NOMO-1 (cell line): ENCODE measurements around the gene FZD4.
"Not testable (repeated sequence)": the region's sequence is repeated elsewhere in the genome, so short reads cannot be mapped to it uniquely, and the experiment has no call there.

Source experiments
- DNase-seq, 2 experiments: peaks; one replicate each; lab custom pipeline; 2025; ENCODE audit not compliant: unreplicated experiment in 2 of 2; lab: John Stamatoyannopoulos, UW

FZD4 gene

GRCh38 chr11:86977441-86978050, 22.4 kb upstream of the FZD4 start:
- no peak for DNase-seq

GRCh38 chr11:86972734-86973133, 17.5 kb upstream of the FZD4 start:
- no peak for DNase-seq

- DNase-seq, result no peak
Measured at GRCh38 chr11:86969258-86969657, 14.1 kb upstream of the FZD4 start.

- DNase-seq, result not testable (repeated sequence)
Measured at GRCh38 chr11:86967601-86968000, 12.4 kb upstream of the FZD4 start.

GRCh38 chr11:86957976-86958646, 2.9 kb upstream of the FZD4 start:
- no peak for DNase-seq

- no peak for DNase-seq
Measured at GRCh38 chr11:86956905-86957195, 1.7 kb upstream of the FZD4 start.

DNA sequence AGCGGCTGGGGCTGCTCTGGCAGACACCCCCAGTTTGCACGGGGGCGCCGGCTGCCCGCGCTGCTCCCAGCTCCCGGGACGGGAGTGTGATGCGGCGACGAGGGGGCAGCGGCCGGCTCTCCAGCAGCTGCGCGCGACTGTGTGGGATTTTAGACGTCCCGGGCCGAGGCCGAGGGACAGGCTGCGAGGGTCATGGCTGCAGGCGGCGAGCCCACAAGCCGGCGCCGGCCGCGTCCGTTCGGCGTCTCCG, 159 bp downstream of the FZD4 start:
- DNase-seq, result no peak

DNA sequence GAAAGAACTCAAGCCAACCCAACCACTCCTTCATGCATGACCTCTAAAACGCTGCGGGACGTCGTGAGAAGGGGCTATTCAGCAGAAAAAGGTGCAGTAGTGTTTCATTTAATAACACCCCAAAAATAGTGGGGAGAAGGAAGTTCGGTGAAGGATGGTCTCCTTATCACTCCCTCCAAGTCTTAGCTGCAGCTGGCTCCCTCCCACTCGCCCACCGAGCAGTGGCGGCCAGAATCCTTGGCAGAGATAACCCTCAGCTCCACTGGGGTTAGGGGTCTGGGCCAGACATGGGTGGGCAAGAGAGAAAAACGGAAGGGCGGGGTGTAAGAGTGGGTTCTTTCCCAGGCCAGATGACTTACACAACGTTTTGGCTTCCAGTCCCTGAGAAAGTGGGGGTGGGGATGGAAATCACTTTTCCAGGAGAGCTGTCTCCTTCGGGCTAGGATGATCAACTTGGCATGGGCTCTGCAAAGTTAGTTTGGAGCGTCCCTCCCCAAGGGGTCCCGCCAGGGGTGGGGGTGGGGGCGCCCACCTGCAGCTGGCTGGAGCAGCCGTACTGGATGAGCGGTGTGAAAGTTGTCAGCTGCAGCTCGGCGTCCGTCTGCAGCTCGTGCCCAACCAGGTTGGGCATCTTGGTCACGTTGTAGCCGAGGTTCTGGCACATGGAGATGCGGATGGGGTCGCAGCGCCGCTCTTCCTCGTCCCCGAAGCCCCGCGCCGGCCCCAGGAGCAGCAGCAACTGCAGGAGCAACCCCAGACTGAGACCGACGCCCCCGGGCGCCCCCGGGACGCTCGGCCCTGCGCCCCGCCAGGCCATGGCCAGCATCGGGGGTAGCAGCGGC, 705 bp downstream of the FZD4 start:
- peak in 1 of 2 experiments; percentile 1 for DNase-seq

DNA sequence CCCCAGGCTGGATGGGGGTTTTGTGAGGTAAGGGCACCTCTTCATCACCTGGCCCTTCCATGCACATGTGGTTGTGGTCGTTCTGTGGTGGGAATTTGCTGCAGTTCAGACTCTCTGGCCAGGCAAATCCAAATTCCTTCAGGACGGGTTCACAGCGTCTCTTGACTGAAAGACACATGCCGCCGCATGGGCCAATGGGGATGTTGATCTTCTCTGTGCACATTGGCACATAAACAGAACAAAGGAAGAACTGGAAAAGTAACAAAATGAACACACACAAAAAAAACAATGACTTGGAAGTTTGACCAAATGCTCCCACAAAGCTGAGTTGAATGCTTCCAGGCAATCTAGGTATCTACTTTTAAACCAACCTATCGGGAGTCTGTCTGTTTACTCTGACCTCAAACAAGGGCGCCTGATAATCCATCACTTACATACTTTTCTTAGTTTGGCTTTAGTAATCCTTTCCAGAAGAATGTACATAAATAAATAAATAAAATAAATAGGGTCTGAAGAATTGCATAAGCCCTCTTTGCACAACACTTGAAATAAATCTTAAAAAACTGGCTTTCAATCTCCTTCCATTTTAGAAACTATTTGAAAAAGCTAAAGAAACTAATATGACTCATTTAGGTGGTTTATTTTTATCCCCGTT, 2.8 kb downstream of the FZD4 start:
- DNase-seq, result no peak

DNA sequence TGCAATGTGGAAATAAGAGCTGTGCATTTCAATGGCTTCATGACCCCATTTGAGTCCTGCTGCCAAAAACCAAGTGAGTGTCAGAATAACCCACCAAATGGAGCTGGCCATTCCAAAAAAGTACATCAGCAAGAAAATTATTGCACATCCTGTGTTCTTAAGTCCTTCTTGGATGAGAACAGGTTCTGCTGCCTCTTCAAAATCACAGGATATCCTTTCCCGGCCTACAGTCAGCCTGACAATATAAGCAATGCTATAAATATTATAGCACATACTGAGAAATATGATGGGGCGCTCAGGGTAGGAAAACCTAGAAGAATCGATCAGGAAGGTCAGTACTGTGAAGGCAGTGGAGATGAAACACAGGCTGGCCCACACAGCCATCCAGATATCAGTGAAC, 3.5 kb downstream of the FZD4 start:
- DNase-seq, result no peak

- DNase-seq, result no peak
Measured at GRCh38 chr11:86950661-86950995, 4.6 kb downstream of the FZD4 start.

DNA sequence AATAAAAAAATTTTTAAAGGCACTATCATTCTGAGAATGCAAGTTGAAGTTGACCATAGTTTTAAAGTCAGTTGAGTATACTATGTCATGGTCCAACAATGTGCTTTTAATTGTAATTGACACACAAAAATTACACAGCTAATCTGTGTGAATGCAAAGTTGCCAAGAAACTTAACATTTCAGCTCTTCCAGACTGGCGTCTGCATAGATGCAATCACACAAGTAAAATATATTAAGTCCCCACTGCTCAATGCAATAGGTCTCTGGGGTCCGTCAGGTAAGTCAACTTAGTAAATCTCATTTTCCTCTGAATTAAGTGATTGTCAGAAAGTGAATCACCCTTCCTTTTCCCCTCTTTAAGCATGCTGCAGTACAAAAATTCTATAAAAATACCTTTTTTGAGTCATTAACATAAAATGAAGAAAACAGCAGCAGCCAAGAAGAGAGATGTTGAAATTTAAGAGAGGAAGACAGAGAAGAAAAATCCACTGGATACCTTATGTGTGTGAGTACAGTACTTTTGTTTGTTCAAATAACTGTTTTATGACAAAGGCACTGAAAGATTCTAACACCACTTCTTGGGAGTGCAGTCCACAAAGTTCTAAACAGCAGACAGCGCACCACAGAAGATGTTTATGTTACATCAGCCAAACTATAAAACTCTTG, 5.1 kb downstream of the FZD4 start:
- no peak for DNase-seq

DNA sequence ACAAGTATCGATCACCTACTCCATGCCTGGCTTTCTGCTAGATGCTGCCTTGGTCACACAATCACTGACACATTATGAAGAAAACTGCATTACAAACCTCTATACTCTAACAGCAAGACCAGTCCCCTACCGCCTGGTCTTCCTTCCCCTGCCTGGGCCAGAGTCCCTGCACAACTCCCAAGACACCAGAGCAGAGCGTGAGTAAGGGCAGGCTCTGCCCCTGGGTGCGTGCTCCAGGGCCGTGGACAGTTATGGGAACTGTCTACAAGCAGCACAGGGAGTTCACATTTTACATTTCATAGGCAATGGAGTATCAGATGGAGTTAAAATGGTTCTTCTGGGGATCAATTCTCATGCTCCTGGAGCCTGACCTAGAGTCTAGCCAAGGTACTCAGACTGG, 6.5 kb downstream of the FZD4 start:
- no peak for DNase-seq

DNA sequence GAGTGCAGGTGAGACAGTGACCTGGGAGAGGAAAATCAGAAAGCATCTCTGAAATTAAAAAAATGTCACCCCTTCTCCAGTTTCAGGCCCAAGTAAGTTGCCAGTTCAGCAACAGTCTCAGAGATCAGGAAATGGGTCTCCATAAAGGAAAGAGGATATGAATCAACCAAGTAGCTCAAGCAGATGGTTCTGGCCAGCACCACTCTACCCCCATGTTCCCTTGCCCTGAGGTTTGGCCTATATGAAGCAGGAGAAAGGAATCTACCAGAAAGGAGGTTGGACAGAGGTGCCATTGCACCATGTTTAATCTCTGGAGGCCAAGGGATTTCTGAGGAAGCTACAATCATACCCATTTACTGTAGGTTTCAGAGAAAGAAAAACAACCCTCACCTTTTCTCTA, 7.7 kb downstream of the FZD4 start:
- DNase-seq, result no peak

- not testable (repeated sequence) for DNase-seq
Measured at GRCh38 chr11:86943505-86943904, 11.7 kb downstream of the FZD4 start.

- DNase-seq, result no peak
Measured at GRCh38 chr11:86941871-86942599, 13.2 kb downstream of the FZD4 start.

DNA sequence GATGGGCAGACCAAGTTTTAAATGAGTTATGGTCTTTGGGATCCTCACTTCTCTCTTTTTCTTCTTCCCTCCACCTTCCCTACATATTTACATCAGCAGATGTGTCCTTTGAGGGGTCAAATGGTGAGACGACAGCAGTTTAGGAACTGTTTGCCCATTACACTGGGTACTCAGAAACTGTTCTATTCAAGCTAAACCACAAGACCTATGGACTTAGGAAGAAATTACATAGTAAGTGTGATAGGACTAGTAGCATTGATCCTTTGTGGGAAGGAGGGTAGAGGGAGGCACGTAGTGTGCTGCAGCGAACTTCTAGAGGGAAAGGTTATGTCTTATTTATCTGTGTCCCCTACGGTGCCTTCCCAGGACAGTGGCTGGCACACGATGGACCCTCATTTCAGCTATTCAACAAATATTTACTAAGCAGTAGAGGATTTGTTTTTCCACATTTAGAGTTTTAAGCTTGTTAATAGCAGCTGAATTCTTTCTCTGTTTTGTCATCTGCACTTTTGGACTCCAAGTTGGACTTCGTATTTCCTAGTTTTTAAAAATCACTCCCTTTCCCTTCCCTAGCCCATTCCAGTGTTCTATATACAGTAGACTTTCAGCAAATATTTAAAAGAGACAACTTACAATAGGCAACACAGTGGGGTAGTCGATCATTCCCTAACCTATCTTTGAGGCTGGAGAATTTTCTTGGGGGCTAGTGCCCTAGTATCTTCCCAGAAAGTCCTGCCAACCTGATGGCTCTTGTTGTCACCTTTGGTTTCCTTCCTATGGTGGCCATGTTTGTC, 13.9 kb downstream of the FZD4 start:
- no peak for DNase-seq

DNA sequence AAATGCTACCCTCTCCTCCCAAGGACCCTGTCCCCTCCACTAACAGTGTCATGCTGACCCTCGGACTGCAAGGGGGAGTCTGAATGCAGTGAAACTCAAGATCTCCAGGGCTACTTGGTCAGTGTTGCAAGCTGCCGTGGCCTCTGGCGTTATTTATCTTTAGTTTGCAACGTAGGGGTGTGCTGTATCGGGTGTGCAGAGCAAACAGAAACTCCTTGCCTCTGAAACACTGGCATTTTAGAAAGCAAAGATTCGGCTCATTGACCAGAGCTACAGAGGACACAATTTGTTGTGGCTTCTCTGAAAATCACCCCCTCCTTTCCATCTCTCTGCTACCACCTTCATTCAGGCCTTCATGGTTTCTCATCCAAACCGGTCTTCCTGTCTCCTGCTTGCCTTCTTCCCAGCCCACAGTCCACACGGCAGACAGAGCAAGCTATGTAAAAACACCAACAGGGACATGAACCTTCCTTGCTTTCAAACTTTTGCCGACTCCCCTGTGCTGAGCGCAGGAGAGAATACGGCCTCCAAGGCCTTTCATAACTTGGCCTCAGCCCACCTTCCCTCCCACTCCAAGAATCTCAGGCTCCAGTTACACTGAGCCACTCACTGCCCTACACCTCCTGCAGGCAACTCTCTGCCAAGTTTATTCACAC, 14.9 kb downstream of the FZD4 start:
- no peak for DNase-seq
